Hepatocyte (in vitro differentiated cells): ENCODE measurements around the gene CFD. TPM values are rescaled to one million over a fixed set of nuclear protein-coding genes. Genes with fewer than 3 reads are reported as not detected.
"Not testable (repeated sequence)": the region's sequence is repeated elsewhere in the genome, so short reads cannot be mapped to it uniquely, and the experiment has no call there.

ENCODE experiments used
- DNase-seq: peaks from one replicate; pipeline ENCODE4 v3.0.0-alpha.2; 2016; ENCODE audit warnings: low spot score
- H2AFZ ChIP-seq: fragments of 200-600 bp; sonication (generic); 2 replicates; pipeline ENCODE4 v1.6.0; 2016; ENCODE audit warnings: antibody characterized with exemption, mild to moderate bottlenecking
- H3K27ac ChIP-seq: fragments of 200-600 bp; sonication (generic); 2 replicates; pipeline ENCODE4 v1.5.1; 2016; ENCODE audit warnings: mild to moderate bottlenecking
- H3K27me3 ChIP-seq: fragments of 200-600 bp; sonication (generic); 2 replicates; pipeline ENCODE4 v1.6.1; 2016
- H3K36me3 ChIP-seq: fragments of 200-600 bp; sonication (generic); replicated peaks from 2 replicates; pipeline ENCODE4 v1.5.1; 2016; ENCODE audit warnings: low read depth; ENCODE audit not compliant: insufficient read depth
- H3K4me1 ChIP-seq: fragments of 200-600 bp; sonication (generic); 2 replicates; pipeline ENCODE4 v1.5.1; 2016; ENCODE audit warnings: mild to moderate bottlenecking, moderate library complexity; ENCODE audit not compliant: insufficient read depth
- H3K4me2 ChIP-seq: fragments of 200-600 bp; sonication (generic); 2 replicates; pipeline ENCODE4 v1.6.0; 2016
- H3K4me3 ChIP-seq: fragments of 200-600 bp; sonication (generic); 2 replicates; pipeline ENCODE4 v1.5.1; 2016; ENCODE audit warnings: mild to moderate bottlenecking
- H3K79me2 ChIP-seq: fragments of 200-600 bp; sonication (generic); 2 replicates; pipeline ENCODE4 v1.6.0; 2017; ENCODE audit warnings: mild to moderate bottlenecking
- H3K9me2 ChIP-seq: fragments of 200-600 bp; sonication (generic); replicated peaks from 2 replicates; pipeline ENCODE4 v1.6.0; 2017; ENCODE audit warnings: mild to moderate bottlenecking; ENCODE audit not compliant: insufficient read depth
- H3K9me3 ChIP-seq: fragments of 200-600 bp; sonication (generic); 2 replicates; pipeline ENCODE4 v1.5.1; 2016; ENCODE audit warnings: low read depth, mild to moderate bottlenecking
- H4K20me1 ChIP-seq: fragments of 200-600 bp; sonication (generic); 2 replicates; pipeline ENCODE4 v1.6.0; 2016; ENCODE audit warnings: mild to moderate bottlenecking; ENCODE audit not compliant: insufficient read depth, poor library complexity, severe bottlenecking
- EZH2 ChIP-seq: fragments of 200-600 bp; sonication (generic); IDR thresholded peaks from 2 replicates; pipeline ENCODE4 v1.6.1; 2016; ENCODE audit warnings: antibody characterized with exemption, mild to moderate bottlenecking, borderline replicate concordance
- EZH2phosphoT487 ChIP-seq: fragments of 200-600 bp; sonication (generic); IDR thresholded peaks from one replicate; pipeline ENCODE4 v1.6.1; 2018; ENCODE audit warnings: antibody characterized with exemption, mild to moderate bottlenecking, low read depth, moderate library complexity; ENCODE audit not compliant: unreplicated experiment, severe bottlenecking
- WGBS: methylation state at CpG from one replicate; pipeline ENCODE4 v1.1.6; 2016; ENCODE audit warnings: low lambda C conversion rate; ENCODE audit errors: missing lambda C conversion rate; 5-methylcytosine and 5-hydroxymethylcytosine counted together
- polyA plus RNA-seq: library from polyadenylated mRNA; unstranded; fragments of >200 nt; fragmentation: Nextera tagmentation; extraction: Ambion mirVana; gene quantifications from 2 replicates; pipeline ENCODE4 v1.2.1, GENCODE V29; 2016
- total RNA-seq: library from RNA; depleted of rRNA; stranded (reverse); fragments of >200 nt; gene quantifications from 2 replicates; pipeline ENCODE4 v1.2.3, GENCODE V29; 2014
- TF ChIP-seq, protein P1 (sequence below): fragments of 200-600 bp; sonication (generic); IDR thresholded peaks from 2 replicates; pipeline ENCODE4 v1.5.1; 2016; ENCODE audit warnings: antibody characterized with exemption, mild to moderate bottlenecking; ENCODE audit not compliant: poor library complexity

The CFD gene
- total and polyA plus RNA-seq, 2 experiments from 2014 or later, result 3.3 to 8.2 TPM

- Histone ChIP-seq H3K27me3 (peaks cover 18% of the 10 kb centered on the region), H3K79me2 (no peaks in the 10 kb centered on the region), H3K4me1 (peaks cover 5% of the 10 kb centered on the region), H3K36me3 (no peaks in the 10 kb centered on the region), H3K4me3 (no peak overlapping the region), H3K4me2 (no peak overlapping the region), H3K27ac (no peak overlapping the region), H3K9me2 (no peaks in the 10 kb centered on the region), H3K9me3 (no peaks in the 10 kb centered on the region), H2AFZ (no peak overlapping the region), H4K20me1 (no peaks in the 10 kb centered on the region)
- TF ChIP-seq EZH2 (no peak), EZH2phosphoT487 (no peak)
- TF ChIP-seq, protein P1, sequence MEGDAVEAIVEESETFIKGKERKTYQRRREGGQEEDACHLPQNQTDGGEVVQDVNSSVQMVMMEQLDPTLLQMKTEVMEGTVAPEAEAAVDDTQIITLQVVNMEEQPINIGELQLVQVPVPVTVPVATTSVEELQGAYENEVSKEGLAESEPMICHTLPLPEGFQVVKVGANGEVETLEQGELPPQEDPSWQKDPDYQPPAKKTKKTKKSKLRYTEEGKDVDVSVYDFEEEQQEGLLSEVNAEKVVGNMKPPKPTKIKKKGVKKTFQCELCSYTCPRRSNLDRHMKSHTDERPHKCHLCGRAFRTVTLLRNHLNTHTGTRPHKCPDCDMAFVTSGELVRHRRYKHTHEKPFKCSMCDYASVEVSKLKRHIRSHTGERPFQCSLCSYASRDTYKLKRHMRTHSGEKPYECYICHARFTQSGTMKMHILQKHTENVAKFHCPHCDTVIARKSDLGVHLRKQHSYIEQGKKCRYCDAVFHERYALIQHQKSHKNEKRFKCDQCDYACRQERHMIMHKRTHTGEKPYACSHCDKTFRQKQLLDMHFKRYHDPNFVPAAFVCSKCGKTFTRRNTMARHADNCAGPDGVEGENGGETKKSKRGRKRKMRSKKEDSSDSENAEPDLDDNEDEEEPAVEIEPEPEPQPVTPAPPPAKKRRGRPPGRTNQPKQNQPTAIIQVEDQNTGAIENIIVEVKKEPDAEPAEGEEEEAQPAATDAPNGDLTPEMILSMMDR, result no peak
- DNase-seq, result no peak
- 73% methylated on average over 12 of the region's 12 CpGs for WGBS
Observed at GRCh38 chr19:848386-848921, 11.0 kb upstream of the CFD start.

- H3K4me2 ChIP-seq, result not testable (repeated sequence)
- WGBS, result 90% methylated on average over 8 of the region's 8 CpGs
- H3K27me3 ChIP-seq, result peaks cover 13% of the 10 kb centered on the region
Observed at GRCh38 chr19:849195-849594, 10.3 kb upstream of the CFD start.

GRCh38 chr19:850221-850978 lies 9.1 kb upstream of the CFD start:
- WGBS, result 45% methylated on average over 24 of the region's 28 CpGs
- Histone ChIP-seq H3K4me2 (no peak overlapping the region), H3K27ac (peak overlapping the region; percentile 65), H4K20me1 (no peaks in the 10 kb centered on the region), H3K9me2 (no peaks in the 10 kb centered on the region), H3K9me3 (no peaks in the 10 kb centered on the region), H3K36me3 (no peaks in the 10 kb centered on the region), H2AFZ (no peak overlapping the region), H3K4me3 (no peak overlapping the region), H3K4me1 (no peaks in the 10 kb centered on the region), H3K79me2 (no peaks in the 10 kb centered on the region), H3K27me3 (peaks cover 6% of the 10 kb centered on the region)
- TF ChIP-seq EZH2phosphoT487 (no peak), EZH2 (no peak)
- TF ChIP-seq, protein P1, result no peak
- DNase-seq, result peak; percentile 78

More at GRCh38 chr19:849195-849594, 10.3 kb upstream of the CFD start:
- not testable (repeated sequence) for H3K4me1 ChIP-seq, DNase-seq, H3K4me3 ChIP-seq, H3K27ac ChIP-seq, H3K79me2 ChIP-seq, H2AFZ ChIP-seq, H3K9me2 ChIP-seq, H3K9me3 ChIP-seq, H4K20me1 ChIP-seq, H3K36me3 ChIP-seq

GRCh38 chr19:850979-851335 lies 8.5 kb upstream of the CFD start:
- Histone ChIP-seq H3K4me1 (no peaks in the 10 kb centered on the region), H4K20me1 (no peaks in the 10 kb centered on the region), H3K9me3 (no peaks in the 10 kb centered on the region), H3K9me2 (no peaks in the 10 kb centered on the region), H3K4me2 (no peak overlapping the region), H3K36me3 (no peaks in the 10 kb centered on the region), H3K4me3 (no peak overlapping the region), H3K79me2 (no peaks in the 10 kb centered on the region), H2AFZ (no peak overlapping the region), H3K27me3 (peaks cover 6% of the 10 kb centered on the region), H3K27ac (peak overlapping the region; percentile 65)
- TF ChIP-seq EZH2 (no peak), EZH2phosphoT487 (no peak)
- TF ChIP-seq, protein P1, result no peak
- WGBS, result 75% methylated on average over 13 of the region's 13 CpGs
- DNase-seq, result no peak
